Esophagus squamous epithelium (tissue), 4 donors: ENCODE results near the gene NCF2.
"Not testable (repeated sequence)": the region's sequence is repeated elsewhere in the genome, so short reads cannot be mapped to it uniquely, and the experiment has no call there.

ENCODE experiments used
- POLR2A ChIP-seq, 4 donors: fragments of 450-650 bp; IDR thresholded peaks; one replicate each; pipeline ENCODE4 v1.6.1; 2017; ENCODE audit warnings: antibody characterized with exemption in 4 of 4, mild to moderate bottlenecking in 4 of 4, moderate library complexity in 3 of 4
- TF ChIP-seq, protein P1 (sequence below), 6 experiments: fragments of 450-650 bp in 4 of 6; fragments of 200-600 bp in 2 of 6; sonication (generic) in 2 of 6; IDR thresholded peaks; one replicate each; pipeline ENCODE4 v1.5.1; 2016 to 2019; ENCODE audit warnings: antibody characterized with exemption in 6 of 6, mild to moderate bottlenecking in 4 of 6, moderate library complexity in 4 of 6

DNA sequence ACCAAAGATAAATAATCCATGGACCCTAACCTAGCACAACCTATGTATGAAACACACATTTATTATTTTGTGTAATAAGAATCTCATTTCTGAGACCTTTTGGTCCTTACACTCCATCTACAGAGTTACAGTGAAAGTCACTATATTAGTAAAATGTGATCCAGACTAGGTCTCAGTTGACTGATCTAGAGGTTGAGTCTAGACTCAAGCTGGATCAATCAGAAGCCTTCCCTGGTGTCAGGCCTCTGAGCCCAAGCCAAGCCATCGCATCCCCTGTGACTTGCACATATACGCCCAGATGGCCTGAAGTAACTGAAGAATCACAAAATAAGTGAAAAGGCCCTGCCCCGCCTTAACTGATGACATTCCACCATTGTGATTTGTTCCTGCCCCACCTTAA, 22.7 kb upstream of the NCF2 start:
- TF ChIP-seq, protein P1, sequence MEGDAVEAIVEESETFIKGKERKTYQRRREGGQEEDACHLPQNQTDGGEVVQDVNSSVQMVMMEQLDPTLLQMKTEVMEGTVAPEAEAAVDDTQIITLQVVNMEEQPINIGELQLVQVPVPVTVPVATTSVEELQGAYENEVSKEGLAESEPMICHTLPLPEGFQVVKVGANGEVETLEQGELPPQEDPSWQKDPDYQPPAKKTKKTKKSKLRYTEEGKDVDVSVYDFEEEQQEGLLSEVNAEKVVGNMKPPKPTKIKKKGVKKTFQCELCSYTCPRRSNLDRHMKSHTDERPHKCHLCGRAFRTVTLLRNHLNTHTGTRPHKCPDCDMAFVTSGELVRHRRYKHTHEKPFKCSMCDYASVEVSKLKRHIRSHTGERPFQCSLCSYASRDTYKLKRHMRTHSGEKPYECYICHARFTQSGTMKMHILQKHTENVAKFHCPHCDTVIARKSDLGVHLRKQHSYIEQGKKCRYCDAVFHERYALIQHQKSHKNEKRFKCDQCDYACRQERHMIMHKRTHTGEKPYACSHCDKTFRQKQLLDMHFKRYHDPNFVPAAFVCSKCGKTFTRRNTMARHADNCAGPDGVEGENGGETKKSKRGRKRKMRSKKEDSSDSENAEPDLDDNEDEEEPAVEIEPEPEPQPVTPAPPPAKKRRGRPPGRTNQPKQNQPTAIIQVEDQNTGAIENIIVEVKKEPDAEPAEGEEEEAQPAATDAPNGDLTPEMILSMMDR (IDR thresholded peaks at IDR 0.05) = not testable (repeated sequence)
- not testable (repeated sequence) for TF ChIP-seq POLR2A (IDR thresholded peaks at IDR 0.05)
